ENCODE measurements around the gene SMR3A.

Gene SMR3A

GRCh38 chr4:70360460-70360859 is at the start of gene SMR3A:
Gene SMR3A (plus strand): TSS chr4:70360760. CDS start chr4:70362116, 1,356 bp downstream.
- DNase-seq (ENCODE audit: low read depth), result no peak
- H3K4me3 ChIP-seq (ENCODE audit: low read depth, low read length), result no peak within 1 kb of the TSS
- no peak for TF ChIP-seq CTCF (IDR thresholded peaks at IDR 0.05; ENCODE audit: control insufficient read depth, extremely low read depth, insufficient read depth)

- H3K4me3 ChIP-seq (ENCODE audit: low read depth, low read length), result no peak overlapping the region
- DNase-seq (ENCODE audit: low read depth), result no peak
- TF ChIP-seq CTCF (IDR thresholded peaks at IDR 0.05; ENCODE audit: control insufficient read depth, extremely low read depth, insufficient read depth), result no peak
These were observed 46.8 kb upstream of the SMR3A start for GRCh38 chr4:70313736-70314135.

- peak; percentile 56 for TF ChIP-seq CTCF (IDR thresholded peaks at IDR 0.05; ENCODE audit: control insufficient read depth, extremely low read depth, insufficient read depth)
- no peak overlapping the region for H3K4me3 ChIP-seq (ENCODE audit: low read depth, low read length)
- no peak for DNase-seq (ENCODE audit: low read depth)
These were observed 44.6 kb upstream of the SMR3A start for GRCh38 chr4:70315928-70316327.

- no peak for DNase-seq (ENCODE audit: low read depth)
- TF ChIP-seq CTCF (IDR thresholded peaks at IDR 0.05; ENCODE audit: control insufficient read depth, extremely low read depth, insufficient read depth), result no peak
- H3K4me3 ChIP-seq (ENCODE audit: low read depth, low read length), result no peak overlapping the region
These were observed 34.5 kb upstream of the SMR3A start for GRCh38 chr4:70326052-70326451.

GRCh38 chr4:70334681-70335080 is 25.9 kb upstream of the SMR3A start, which contains the start of gene CABS1:
Gene CABS1 (plus strand): TSS chr4:70334981. CDS start chr4:70335040, 59 bp downstream.
- no peak for DNase-seq (ENCODE audit: low read depth)
- no peak for TF ChIP-seq CTCF (IDR thresholded peaks at IDR 0.05; ENCODE audit: control insufficient read depth, extremely low read depth, insufficient read depth)
- H3K4me3 ChIP-seq (ENCODE audit: low read depth, low read length), result no peak within 1 kb of the TSS

- no peak for DNase-seq (ENCODE audit: low read depth)
- H3K4me3 ChIP-seq (ENCODE audit: low read depth, low read length), result no peak overlapping the region
- TF ChIP-seq CTCF (IDR thresholded peaks at IDR 0.05; ENCODE audit: control insufficient read depth, extremely low read depth, insufficient read depth), result no peak
These were observed 24.5 kb upstream of the SMR3A start for GRCh38 chr4:70336043-70336442.

- H3K4me3 ChIP-seq (ENCODE audit: low read depth, low read length), result no peak overlapping the region
- TF ChIP-seq CTCF (IDR thresholded peaks at IDR 0.05; ENCODE audit: control insufficient read depth, extremely low read depth, insufficient read depth), result no peak
- no peak for DNase-seq (ENCODE audit: low read depth)
These were observed 22.6 kb upstream of the SMR3A start for GRCh38 chr4:70337886-70338420.

Measured in LNCaP clone FGC (cell line).